IMR-90 (cell line): ENCODE results near the gene FAXDC2. TPM values are rescaled to one million over a fixed set of nuclear protein-coding genes. Genes with fewer than 3 reads are reported as not detected.
"Not testable (repeated sequence)": the region's sequence is repeated elsewhere in the genome, so short reads cannot be mapped to it uniquely, and the experiment has no call there.

ENCODE experiments used
- ATAC-seq: fragments of 200-7000 bp; cut with Tn5 transposase; 2 replicates; pipeline ENCODE4 v1.9.1; 2020; ENCODE audit warnings: low read depth, mild to moderate bottlenecking, moderate library complexity
- BruUV-seq: library from RNA; stranded (reverse); fragments of 400-500 nt; replicated peaks from 2 replicates; lab custom pipeline; 2021; lab: Mats Ljungman, UMichigan
- CTCF ChIA-PET: fragments of 300-600 bp; formaldehyde crosslinking; extraction: SDS; loops from one replicate; lab custom pipeline; 2021; ENCODE audit warnings: antibody characterized with exemption; lab: Yijun Ruan, JAX
- POLR2A ChIA-PET: fragments of 300-600 bp; sonication (Branson Sonifier 250); formaldehyde crosslinking; loops from one replicate; lab custom pipeline; 2022; ENCODE audit warnings: antibody characterized with exemption; ENCODE audit not compliant: unreplicated experiment; lab: Charles Lee
- DNase-seq: peaks from one replicate; pipeline ENCODE4 v3.0.0; 2013
- H2AFZ ChIP-seq: replicated peaks from 2 replicates; pipeline ENCODE3; 2013; ENCODE audit warnings: low read length, mild to moderate bottlenecking; ENCODE audit not compliant: poor library complexity
- H2AK5ac ChIP-seq: 2 replicates; pipeline ENCODE4 v1.6.1; 2013; ENCODE audit warnings: low read depth, low read length, inconsistent platforms
- H2AK9ac ChIP-seq: replicated peaks from 2 replicates; pipeline ENCODE3; 2013; ENCODE audit warnings: mild to moderate bottlenecking, low read depth, low read length, moderate library complexity; ENCODE audit not compliant: poor library complexity
- H2BK120ac ChIP-seq: 2 replicates; pipeline ENCODE4 v1.6.1; 2013; ENCODE audit warnings: low read depth, low read length, inconsistent platforms
- H2BK15ac ChIP-seq: 3 replicates; pipeline ENCODE4 v1.6.1; 2013; ENCODE audit warnings: low read depth, low read length, inconsistent platforms
- H2BK20ac ChIP-seq: 2 replicates; pipeline ENCODE4 v1.6.1; 2013; ENCODE audit warnings: low read depth, mild to moderate bottlenecking, inconsistent platforms, low read length, moderate library complexity
- H2BK5ac ChIP-seq: 2 replicates; pipeline ENCODE4 v1.6.1; 2013; ENCODE audit warnings: mild to moderate bottlenecking, low read depth, low read length, inconsistent platforms; ENCODE audit not compliant: poor library complexity, severe bottlenecking
- H3K14ac ChIP-seq: replicated peaks from 2 replicates; pipeline ENCODE4 v1.6.1; 2013; ENCODE audit warnings: low read depth, low read length, inconsistent platforms
- H3K18ac ChIP-seq: 2 replicates; pipeline ENCODE4 v1.6.1; 2013; ENCODE audit warnings: low read depth, low read length, control low read depth
- H3K23ac ChIP-seq: 2 replicates; pipeline ENCODE4 v1.6.1; 2013; ENCODE audit warnings: low read depth, low read length, inconsistent platforms
- H3K27ac ChIP-seq: 2 replicates; pipeline ENCODE4 v1.5.1; 2013; ENCODE audit warnings: mild to moderate bottlenecking, control low read depth, low read length; ENCODE audit not compliant: insufficient read depth
- H3K27me3 ChIP-seq: 2 replicates; pipeline ENCODE4 v1.6.1; 2013; ENCODE audit warnings: low read length; ENCODE audit not compliant: control insufficient read depth, insufficient read depth
- H3K36me3 ChIP-seq: 2 replicates; pipeline ENCODE4 v1.6.1; 2013; ENCODE audit warnings: low read length, mixed read lengths; ENCODE audit not compliant: control insufficient read depth, insufficient read depth
- H3K4ac ChIP-seq: 2 replicates; pipeline ENCODE4 v1.6.1; 2013; ENCODE audit warnings: low read depth, low read length, inconsistent platforms
- H3K4me1 ChIP-seq: 2 replicates; pipeline ENCODE4 v1.6.1; 2013; ENCODE audit warnings: low read length, mixed read lengths; ENCODE audit not compliant: control insufficient read depth, insufficient read depth
- H3K4me2 ChIP-seq: 2 replicates; pipeline ENCODE4 v1.6.1; 2013; ENCODE audit warnings: low read depth, mild to moderate bottlenecking, control low read depth, low read length, moderate library complexity
- H3K4me3 ChIP-seq: 2 replicates; pipeline ENCODE4 v1.5.1; 2013; ENCODE audit warnings: low read depth, mild to moderate bottlenecking, control low read depth, low read length, moderate library complexity; ENCODE audit not compliant: insufficient read depth
- H3K56ac ChIP-seq: 2 replicates; pipeline ENCODE4 v1.6.1; 2013; ENCODE audit warnings: low read length, inconsistent platforms; ENCODE audit not compliant: insufficient read depth; ENCODE audit errors: extremely low read depth
- H3K79me1 ChIP-seq, 2 experiments: 2 replicates each; pipeline ENCODE4 v1.6.1; 2013; ENCODE audit warnings: low read length in 2 of 2, inconsistent platforms in 1 of 2, low read depth in 1 of 2
- H3K9ac ChIP-seq: 2 replicates; pipeline ENCODE4 v1.6.1; 2013; ENCODE audit warnings: low read depth, low read length, control low read depth
- H3K9me1 ChIP-seq: 2 replicates; pipeline ENCODE4 v1.6.1; 2013; ENCODE audit warnings: low read length, inconsistent platforms; ENCODE audit not compliant: insufficient read depth
- H3K9me3 ChIP-seq: 2 replicates; pipeline ENCODE4 v1.6.1; 2013; ENCODE audit warnings: low read length; ENCODE audit not compliant: control insufficient read depth, insufficient read depth
- H4K20me1 ChIP-seq: 2 replicates; pipeline ENCODE4 v1.6.1; 2013; ENCODE audit warnings: low read length, inconsistent platforms; ENCODE audit not compliant: insufficient read depth
- H4K5ac ChIP-seq: 2 replicates; pipeline ENCODE4 v1.6.1; 2013; ENCODE audit warnings: mild to moderate bottlenecking, low read depth, low read length, control low read depth
- H4K8ac ChIP-seq, 2 experiments: 2 replicates each; pipeline ENCODE4 v1.6.1; 2013; ENCODE audit warnings: low read depth in 2 of 2, low read length in 2 of 2, control low read depth in 1 of 2, inconsistent platforms in 1 of 2
- H4K91ac ChIP-seq: 2 replicates; pipeline ENCODE4 v1.6.1; 2013; ENCODE audit warnings: low read depth, low read length, inconsistent platforms; ENCODE audit not compliant: insufficient read depth
- MAZ ChIP-seq: IDR thresholded peaks from 2 replicates; pipeline ENCODE4 v1.6.1; 2012; ENCODE audit warnings: low read depth, mild to moderate bottlenecking, low read length, improper control_type of control experiment, moderate library complexity, borderline replicate concordance
- SMC3 ChIP-seq: fragments of 150-350 bp; IDR thresholded peaks from 2 replicates; pipeline ENCODE4 v1.6.1; 2016; ENCODE audit warnings: low read depth, mild to moderate bottlenecking, antibody characterized with exemption, low read length, moderate library complexity
- WGBS, 2 experiments: methylation state at CpG; one replicate each; pipeline versions ENCODE4 v1.1.5 to v1.1.7; 2013; ENCODE audit warnings: missing lambda C conversion rate in 2 of 2; ENCODE audit not compliant: insufficient read length in 1 of 2; ENCODE audit errors: extremely low coverage in 2 of 2; 5-methylcytosine and 5-hydroxymethylcytosine counted together
- dilution Hi-C: fragments of 300-500 bp; cut with HindIII; formaldehyde crosslinking; loops from one replicate; pipeline ENCODE4 v1.14.3; 2018; ENCODE audit warnings: low sequenced_read_pairs; ENCODE audit not compliant: unreplicated experiment
- in situ Hi-C: fragments of 300-500 bp; cut with MboI; formaldehyde crosslinking; loops from 3 replicates; pipeline ENCODE4 v1.14.3; 2019; ENCODE audit warnings: low sequenced_read_pairs, inconsistent platforms, mixed read lengths
- intact Hi-C: fragments of 100-400 bp; cut with micrococcal nuclease; formaldehyde crosslinking; loops from 2 replicates; pipeline ENCODE4 v1.10.0; 2022
- polyA plus RNA-seq, 3 experiments: library from polyadenylated mRNA; depleted of rRNA; stranded (reverse); fragments of >200 nt; gene quantifications; 2 replicates each; pipeline ENCODE4 v1.2.3, GENCODE V29; 2012; ENCODE audit warnings: low replicate concordance in 1 of 3
- total RNA-seq: library from RNA; depleted of rRNA; stranded (reverse); fragments of >200 nt; gene quantifications from 2 replicates; pipeline ENCODE4 v1.2.3, GENCODE V29; 2012

FAXDC2 gene
- total and polyA plus RNA-seq, 2 of the 4 experiments (the other 2 are of a cell fraction), result 4.3 to 8.9 TPM

- no peaks in the 10 kb centered on the region for H3K9me3 ChIP-seq
- no TSS peak for BruUV-seq
- H2BK15ac ChIP-seq, result no peak overlapping the region
- H3K4me1 ChIP-seq, result peaks cover 2% of the 10 kb centered on the region
- peaks cover 7% of the 10 kb centered on the region; the same call in 1 of the 2 replicates for H4K20me1 ChIP-seq
- no peak overlapping the region for H4K91ac ChIP-seq
- no peak overlapping the region for H3K27ac ChIP-seq
- H3K4ac ChIP-seq, result no peak overlapping the region
- H3K9me1 ChIP-seq, result peaks cover 13% of the 10 kb centered on the region
- H3K18ac ChIP-seq, result no peak overlapping the region
- H2BK5ac ChIP-seq, result no peak overlapping the region
- POLR2A ChIA-PET, result no interaction called here
- H3K4me2 ChIP-seq, result no peak overlapping the region
- no peak overlapping the region for H3K23ac ChIP-seq
- no peak overlapping the region for H4K5ac ChIP-seq
- no peak overlapping the region for H2AK9ac ChIP-seq
- no peaks in the 10 kb centered on the region for H3K27me3 ChIP-seq
- intact Hi-C loops, result loop anchor here (1.0 kb wide), 1 partner anchor 43 kb away; no protein-coding TSS in a partner anchor
- in situ Hi-C loops, result no loop called here
- no peak overlapping the region for H3K14ac ChIP-seq
- no peak overlapping the region for H2AFZ ChIP-seq
- H3K36me3 ChIP-seq, result peaks cover 27% of the 10 kb centered on the region
- H2BK20ac ChIP-seq, result no peak overlapping the region
- H3K79me1 ChIP-seq, result peaks cover 0 to 3% of the 10 kb centered on the region in 2 experiments; a peak in 1 of 4 replicates
- no peak overlapping the region for H2BK120ac ChIP-seq
- dilution Hi-C loops, result no loop called here
- DNase-seq (no peak), ATAC-seq (no peak)
- no peak overlapping the region for H4K8ac ChIP-seq
- no peak overlapping the region for H3K4me3 ChIP-seq
- H2AK5ac ChIP-seq, result no peak overlapping the region
- no CpG with 5 or more reads among the region's 1 CpG for WGBS, 2 experiments
- H3K56ac ChIP-seq, result no peak overlapping the region
- H3K9ac ChIP-seq, result no peak overlapping the region
- no peak for TF ChIP-seq MAZ
- no peak for TF ChIP-seq SMC3
- CTCF ChIA-PET, result no interaction called here
These were observed 16.4 kb downstream of the FAXDC2 start for GRCh38 chr5:154834053-154834452.

- H3K79me1 ChIP-seq, DNase-seq, H3K4me3 ChIP-seq, ATAC-seq, POLR2A ChIA-PET, H3K14ac ChIP-seq, H2BK20ac ChIP-seq, H4K20me1 ChIP-seq, H2BK15ac ChIP-seq, H3K56ac ChIP-seq, H4K5ac ChIP-seq, H3K4ac ChIP-seq, H2AK9ac ChIP-seq, H2BK120ac ChIP-seq, H3K4me2 ChIP-seq, H3K9ac ChIP-seq, CTCF ChIA-PET, BruUV-seq, dilution Hi-C loops, H3K4me1 ChIP-seq, H4K8ac ChIP-seq, H3K27me3 ChIP-seq, H3K18ac ChIP-seq, H2AFZ ChIP-seq, H3K23ac ChIP-seq, H3K27ac ChIP-seq, H3K9me3 ChIP-seq, H2AK5ac ChIP-seq, in situ Hi-C loops, H4K91ac ChIP-seq, intact Hi-C loops, H2BK5ac ChIP-seq: not testable (repeated sequence)
- Histone ChIP-seq H3K9me1 (peaks cover 12% of the 10 kb centered on the region), H3K36me3 (peaks cover 30% of the 10 kb centered on the region)
- 100% methylated on average over 2 of the region's 3 CpGs; no CpG with 5 or more reads in 1 of the 2 experiments for WGBS, 2 experiments
These were observed 17.6 kb downstream of the FAXDC2 start for GRCh38 chr5:154832804-154833203.
